Stimulated activated CD8-positive, alpha-beta memory T cell treated with anti-CD3 and anti-CD28 coated beads, Interleukin-12 subunit alpha, Interleukin-12 subunit beta, amount 100 ng/mL, for 24 hours (primary cell): ENCODE measurements around the gene WDR90.
"Not testable (repeated sequence)": the region's sequence is repeated elsewhere in the genome, so short reads cannot be mapped to it uniquely, and the experiment has no call there.

Experiments
- DNase-seq: peaks from one replicate; pipeline ENCODE4 v3.0.0-alpha.2; 2020; ENCODE audit errors: extremely low read depth

The WDR90 gene

DNA sequence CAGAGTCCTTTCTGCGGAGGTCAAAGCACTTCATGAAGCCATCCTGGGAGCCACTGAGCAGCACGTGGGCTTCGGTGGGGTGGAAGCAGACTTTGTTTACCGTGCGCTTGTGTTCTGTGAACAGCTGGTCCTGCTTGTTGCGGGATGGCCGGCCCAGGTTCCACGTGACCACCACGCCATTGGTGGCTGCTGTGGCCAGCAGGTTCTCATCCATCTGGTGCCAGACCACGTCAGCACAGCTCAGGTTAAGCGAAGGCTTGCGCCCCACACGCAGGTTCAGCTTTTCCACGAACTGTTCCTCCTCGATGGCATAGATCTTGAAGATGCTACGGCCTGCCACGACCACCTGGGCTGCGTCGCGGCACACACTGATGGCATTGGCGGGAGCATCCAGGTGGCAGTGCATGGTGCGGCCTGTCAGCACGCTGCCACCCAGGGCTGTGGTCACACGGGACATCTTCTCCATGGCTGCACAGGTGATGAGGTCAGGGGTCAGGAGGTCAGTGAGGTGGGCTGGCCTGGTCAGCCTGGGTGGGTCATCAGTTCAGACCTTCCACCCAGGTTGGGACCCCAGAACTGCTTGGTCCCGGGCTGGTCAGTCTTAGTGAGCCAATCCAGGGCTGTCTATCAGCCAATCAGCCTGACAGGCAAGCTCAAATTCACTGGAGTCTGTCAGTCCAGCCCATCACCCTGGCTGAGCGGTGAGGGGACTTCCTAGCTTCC is 40.2 kb downstream of the WDR90 start:
- no peak for DNase-seq

GRCh38 chr16:691242-691641 is 42.1 kb downstream of the WDR90 start:
- DNase-seq: not testable (repeated sequence)

- no peak for DNase-seq
These were observed 43.4 kb downstream of the WDR90 start for GRCh38 chr16:692356-693108.

- no peak for DNase-seq
These were observed 44.2 kb downstream of the WDR90 start for GRCh38 chr16:693364-693763.

GRCh38 chr16:693766-694165 is 44.6 kb downstream of the WDR90 start:
- DNase-seq: no peak

- no peak for DNase-seq
These were observed 45.2 kb downstream of the WDR90 start for GRCh38 chr16:694187-694862.

GRCh38 chr16:694863-695354 is 45.7 kb downstream of the WDR90 start:
- no peak for DNase-seq

DNA sequence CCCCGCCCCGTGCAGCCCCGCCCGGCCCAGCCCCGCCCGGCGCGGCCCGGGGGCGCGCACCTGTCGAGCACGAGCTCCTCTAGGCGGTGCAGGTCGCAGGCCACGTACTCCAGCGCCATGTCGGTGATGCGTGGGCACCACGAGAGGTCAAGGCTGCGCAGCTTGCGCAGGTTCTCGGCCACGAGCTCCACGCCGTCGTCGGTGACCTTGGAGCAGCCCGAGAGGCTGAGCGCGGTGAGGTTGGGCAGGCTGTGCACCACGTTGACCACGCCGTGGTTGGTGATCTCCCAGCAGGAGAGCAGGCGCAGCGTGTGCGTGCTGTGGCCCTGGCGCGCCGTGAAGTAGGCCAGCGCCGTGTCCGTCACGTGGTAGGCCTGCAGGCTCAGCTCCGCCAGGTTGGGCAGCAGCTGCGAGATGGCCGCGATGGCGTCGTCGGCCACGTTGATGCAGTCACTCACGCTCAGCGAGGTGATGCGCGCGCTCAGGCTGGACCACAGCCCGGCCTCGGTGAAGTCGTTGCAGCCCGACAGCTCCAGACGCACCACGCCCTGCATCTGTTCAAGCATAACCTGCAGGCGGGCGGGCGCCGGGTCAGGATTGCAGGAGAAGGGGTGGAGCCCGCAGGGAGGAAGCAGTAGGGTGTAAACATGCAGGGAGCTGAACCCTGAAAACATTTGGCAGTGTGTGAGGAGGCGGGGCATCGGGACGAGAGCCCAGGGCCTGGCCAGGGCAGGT is 46.4 kb downstream of the WDR90 start:
- no peak for DNase-seq

DNA sequence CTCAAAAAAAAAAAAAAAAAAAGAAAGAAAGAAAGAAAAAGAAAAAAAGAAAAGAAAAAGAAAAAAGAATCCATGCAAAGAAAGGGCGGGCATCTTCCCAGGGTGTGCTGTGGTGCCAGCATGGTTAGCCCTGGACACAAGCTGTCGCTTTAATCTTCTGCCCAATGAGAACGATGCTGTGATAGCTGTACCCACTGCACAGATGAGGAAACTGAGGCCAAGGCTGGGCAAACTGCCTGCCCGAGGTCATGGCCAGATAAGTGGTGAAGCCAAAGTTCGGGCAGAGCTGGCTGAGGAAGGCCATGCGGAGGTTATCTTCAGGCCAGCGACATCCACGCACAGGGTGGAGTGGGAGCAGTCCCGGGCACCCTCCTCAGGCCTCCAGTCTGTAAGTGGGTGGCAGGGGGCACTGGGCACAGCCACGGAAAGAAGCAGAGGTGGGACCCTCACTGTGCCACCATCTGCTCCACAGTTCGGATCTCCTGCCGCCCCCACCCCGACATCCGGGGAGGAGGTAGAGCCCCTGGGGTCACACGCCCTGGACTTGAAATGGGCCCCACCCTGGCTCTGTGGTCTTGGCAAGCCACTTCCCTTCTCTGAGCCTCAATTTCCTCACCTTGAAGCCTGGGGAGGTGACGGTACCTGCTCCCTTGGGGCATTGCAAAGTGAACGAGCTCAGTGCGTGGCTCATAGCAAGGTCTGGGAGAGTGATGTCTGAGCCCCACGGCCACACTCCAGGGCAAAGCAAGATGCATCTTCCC is 49.9 kb downstream of the WDR90 start:
- DNase-seq: no peak

- no peak for DNase-seq
These were observed 51.8 kb downstream of the WDR90 start for GRCh38 chr16:700684-701584.

GRCh38 chr16:702341-702740 is 53.2 kb downstream of the WDR90 start:
- DNase-seq: no peak

DNA sequence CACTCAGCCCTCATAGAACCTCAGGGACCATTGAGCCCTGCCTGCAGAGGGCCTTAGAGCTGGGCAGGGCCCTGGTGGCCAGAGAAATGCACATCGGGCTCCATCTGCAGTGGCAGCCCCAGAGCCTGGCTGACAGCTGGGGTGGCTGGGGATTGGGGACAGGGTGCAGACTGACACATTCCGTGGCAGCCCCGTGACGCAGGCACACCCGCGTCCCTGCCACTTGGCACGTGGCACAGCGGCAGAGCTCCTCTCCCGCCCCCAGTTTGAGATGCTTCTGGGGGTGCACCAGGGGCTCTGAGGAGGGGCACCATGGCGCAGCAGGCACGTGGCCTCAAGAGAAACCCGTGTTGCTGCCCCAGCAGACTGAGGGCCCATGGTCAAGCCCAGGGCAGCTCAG is 54.2 kb downstream of the WDR90 start:
- no peak for DNase-seq

GRCh38 chr16:704047-704446 is 54.9 kb downstream of the WDR90 start:
- DNase-seq: no peak

DNA sequence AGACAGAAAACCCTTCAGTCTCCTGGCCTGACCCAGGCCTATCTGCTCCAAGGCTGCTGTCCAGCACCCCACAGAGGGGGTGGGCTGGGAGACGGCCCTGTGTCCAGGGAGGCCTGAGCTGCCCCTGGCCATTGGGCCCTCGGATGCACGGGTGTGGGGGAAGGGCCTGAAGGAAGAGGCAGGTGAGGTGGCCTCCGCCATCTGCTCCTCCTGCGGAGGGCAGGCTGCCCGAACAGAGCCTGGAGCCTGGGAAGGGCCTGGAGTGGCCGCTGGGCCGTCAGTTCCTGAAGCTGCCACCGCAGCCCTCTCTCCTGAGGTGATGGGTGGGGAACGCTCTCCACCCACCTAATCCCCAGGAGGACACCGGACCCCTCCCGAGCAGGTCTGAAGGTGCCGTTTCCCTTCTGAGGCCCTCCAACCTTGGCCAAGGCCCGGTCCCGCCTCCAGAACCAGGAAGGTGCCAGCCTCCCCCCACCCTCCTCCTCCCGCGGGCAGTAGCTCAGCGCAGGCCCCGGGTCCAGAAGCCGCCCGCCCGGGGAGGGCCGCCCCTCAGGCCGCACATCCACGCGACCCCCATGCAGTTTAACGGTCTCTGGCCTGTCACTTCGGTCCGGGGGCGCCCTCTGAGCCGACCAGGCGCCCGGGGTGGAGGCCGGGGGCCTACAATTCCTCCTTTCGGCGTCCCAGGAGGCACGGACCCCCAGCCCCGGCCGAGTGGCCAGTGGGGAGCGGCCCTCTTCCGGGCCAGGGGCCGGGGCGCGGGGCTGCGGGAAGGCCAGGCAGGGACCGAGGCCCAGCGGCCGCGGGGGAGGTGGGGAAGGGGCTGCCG is 55.6 kb downstream of the WDR90 start:
- DNase-seq: no peak

DNA sequence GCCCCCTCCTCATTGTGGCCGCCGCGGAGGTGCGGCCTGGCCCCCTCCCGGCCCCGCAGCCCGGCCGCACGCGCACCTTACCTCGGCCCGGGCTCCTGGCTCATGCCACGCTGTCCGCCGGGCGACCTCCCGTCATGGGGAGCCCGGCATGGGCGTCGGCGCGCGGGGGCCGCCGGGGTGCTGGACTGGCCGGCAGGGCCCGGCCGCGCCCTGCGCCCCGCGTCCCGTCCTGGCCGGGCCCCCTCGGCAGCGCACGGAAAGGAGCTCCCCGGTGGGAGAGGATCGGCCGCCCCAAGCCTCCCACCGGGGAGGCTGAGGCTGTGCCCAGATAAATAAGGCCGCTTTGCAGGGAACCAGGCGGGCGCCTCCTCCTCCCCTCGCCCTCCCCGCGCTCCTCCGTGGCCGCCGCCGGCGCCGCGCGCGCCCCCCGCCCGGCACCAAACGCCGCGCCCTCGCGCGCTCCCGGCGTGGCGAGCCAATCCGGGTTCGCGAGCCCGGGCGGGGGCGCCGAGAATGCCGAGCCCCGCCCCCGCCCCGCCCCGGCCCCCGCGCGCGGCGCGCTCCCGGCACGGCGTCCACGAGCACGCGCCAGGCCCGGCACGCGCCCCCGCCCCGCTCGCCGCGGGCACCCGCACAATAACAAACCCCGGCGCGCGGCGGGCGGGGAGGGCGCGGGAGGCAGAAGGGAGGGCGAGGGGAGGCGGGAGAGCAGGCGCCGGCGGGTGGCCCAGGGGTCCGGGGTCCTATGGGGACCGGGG is 56.4 kb downstream of the WDR90 start, which contains the start of gene FBXL16:
TSS of gene FBXL16 (minus strand) at position 371 of the 758 bp plus-strand sequence. CDS start 8,396 bp downstream, outside the sequence.
- no peak for DNase-seq

DNA sequence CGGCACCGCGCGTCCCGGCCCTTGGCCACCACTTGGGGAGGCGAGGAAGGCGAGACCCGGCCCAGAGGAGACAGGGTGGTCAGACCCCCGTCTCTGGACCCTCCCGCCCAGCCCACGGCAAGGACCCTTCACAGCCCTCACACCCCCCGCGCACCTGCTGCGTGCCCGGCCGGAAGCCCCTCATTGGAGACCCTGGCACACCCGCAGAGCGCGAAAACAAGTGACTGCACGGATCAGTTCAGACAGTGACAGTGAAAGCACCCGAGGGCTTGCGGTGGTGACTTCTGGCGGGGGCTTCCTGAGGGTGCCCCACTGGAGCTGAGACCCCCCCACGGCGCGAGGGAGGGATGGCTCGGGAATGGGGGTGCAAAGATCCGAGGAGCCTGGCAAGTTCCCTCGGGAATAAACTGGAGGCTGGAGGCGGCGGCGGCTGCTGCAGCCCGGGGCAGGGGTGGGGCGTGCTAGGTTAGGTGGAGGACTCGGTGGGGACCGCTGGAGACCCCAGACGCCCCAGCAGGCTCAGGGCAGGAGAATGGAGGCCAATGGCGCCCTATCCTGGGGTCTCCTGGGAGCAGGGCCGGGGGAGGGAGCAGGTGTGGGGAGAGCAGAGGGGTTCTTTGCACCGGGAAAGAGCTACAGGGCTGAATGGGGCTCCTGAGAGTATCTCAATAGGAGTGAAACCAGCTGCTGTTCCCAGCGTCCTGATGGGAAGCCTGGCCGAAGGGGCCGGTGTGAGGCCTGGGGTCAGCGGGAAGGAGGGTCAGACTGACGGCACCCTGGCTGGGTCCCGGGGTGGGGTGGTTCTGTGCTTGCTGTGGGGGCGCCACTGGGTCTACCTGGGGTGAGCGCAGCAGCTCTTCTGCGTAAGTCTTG is 57.3 kb downstream of the WDR90 start:
- DNase-seq: no peak

DNA sequence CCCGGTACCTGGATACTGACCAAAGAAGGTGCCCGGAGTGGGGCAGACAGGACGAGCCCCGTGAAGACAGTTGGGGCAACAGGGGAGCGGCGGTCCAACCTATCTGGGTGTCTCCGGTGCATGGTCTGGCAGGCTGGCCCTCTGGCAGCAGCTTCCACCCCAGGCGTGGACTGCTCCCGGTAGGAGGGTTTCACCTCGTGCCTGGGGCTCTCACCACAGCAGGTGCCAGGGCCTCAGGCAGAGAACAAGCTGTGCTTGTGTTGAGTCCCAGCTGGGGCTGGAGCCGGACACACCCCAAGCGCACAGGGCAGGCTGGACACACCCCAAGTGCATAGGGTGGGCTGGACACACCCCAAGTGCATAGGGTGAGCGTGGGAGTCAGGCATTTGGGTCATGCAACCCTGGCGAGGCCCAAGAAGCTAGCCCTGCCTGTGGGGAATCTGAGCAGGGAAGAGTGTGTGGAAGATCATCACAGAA is 57.9 kb downstream of the WDR90 start:
- no peak for DNase-seq
